H1 (cell line): ENCODE data around the gene CASKIN2. TPM values are rescaled to one million over a fixed set of nuclear protein-coding genes. Genes with fewer than 3 reads are reported as not detected.

Source experiments
- CTCF ChIA-PET: fragments of 300-600 bp; sonication (Branson Sonifier 250); formaldehyde crosslinking; loops from one replicate; lab custom pipeline; 2021; ENCODE audit not compliant: partially characterized antibody; lab: Charles Lee
- POLR2A ChIA-PET: fragments of 300-600 bp; sonication (Branson Sonifier 250); formaldehyde crosslinking; loops from one replicate; lab custom pipeline; 2021; ENCODE audit warnings: inconsistent platforms; ENCODE audit not compliant: partially characterized antibody; lab: Charles Lee
- DNase-seq, 2 experiments: peaks; one replicate each; pipeline versions ENCODE4 v3.0.0 to v3.0.0-alpha.2; 2010 to 2022; ENCODE audit warnings: low spot score in 2 of 2, low read depth in 1 of 2, mixed read lengths in 1 of 2
- FAIRE-seq: peaks from 2 replicates; lab custom pipeline; 2011; peaks lifted over from hg19 to GRCh38; lab: Jason Lieb, UNC
- H2AFZ ChIP-seq: 2 replicates; pipeline ENCODE4 v1.8.1; 2012; ENCODE audit warnings: low read length, inconsistent platforms
- H2AK5ac ChIP-seq: 2 replicates; pipeline ENCODE4 v1.6.1; 2013; ENCODE audit warnings: low read depth, low read length
- H2BK120ac ChIP-seq: replicated peaks from 2 replicates; pipeline ENCODE3; 2013; ENCODE audit warnings: low read depth, low read length, inconsistent platforms
- H2BK12ac ChIP-seq: 2 replicates; pipeline ENCODE4 v1.6.1; 2013; ENCODE audit warnings: low read depth, low read length
- H2BK15ac ChIP-seq: 2 replicates; pipeline ENCODE4 v1.6.1; 2013; ENCODE audit warnings: low read length
- H2BK20ac ChIP-seq: 2 replicates; pipeline ENCODE4 v1.6.1; 2013; ENCODE audit warnings: low read length
- H2BK5ac ChIP-seq: 2 replicates; pipeline ENCODE4 v1.6.1; 2013; ENCODE audit warnings: low read depth, low read length
- H3K14ac ChIP-seq: 2 replicates; pipeline ENCODE4 v1.6.1; 2013; ENCODE audit warnings: inconsistent platforms; ENCODE audit not compliant: insufficient read length
- H3K18ac ChIP-seq: 2 replicates; pipeline ENCODE4 v1.6.1; 2013; ENCODE audit warnings: low read length; ENCODE audit errors: extremely low read depth
- H3K23ac ChIP-seq: 2 replicates; pipeline ENCODE4 v1.6.1; 2013; ENCODE audit warnings: inconsistent platforms; ENCODE audit not compliant: insufficient read length
- H3K23me2 ChIP-seq: 2 replicates; pipeline ENCODE4 v1.6.1; 2013; ENCODE audit warnings: low read depth, low read length
- H3K27ac ChIP-seq: 2 replicates; pipeline ENCODE4 v1.6.1; 2011; ENCODE audit warnings: low read depth, low read length, inconsistent platforms
- H3K27me3 ChIP-seq, 4 experiments: replicated peaks in 1 of 4; 1 replicate in 1 of 4; 2 replicates in 3 of 4; pipeline versions ENCODE4 v1.6.1 to v1.8.1; 2011 to 2013; ENCODE audit warnings: low read length in 3 of 4, mild to moderate bottlenecking in 3 of 4, inconsistent platforms in 2 of 4, mixed read lengths in 2 of 4, moderate library complexity in 1 of 4; ENCODE audit not compliant: control insufficient read depth in 3 of 4, insufficient read depth in 3 of 4; ENCODE audit errors: extremely low read depth in 1 of 4
- H3K36me3 ChIP-seq, 4 experiments: 2 replicates each; pipeline versions ENCODE4 v1.6.1 to v1.8.1; 2011 to 2013; ENCODE audit warnings: mild to moderate bottlenecking in 4 of 4, low read length in 3 of 4, moderate library complexity in 2 of 4, control low read depth in 1 of 4, inconsistent platforms in 1 of 4; ENCODE audit not compliant: insufficient read depth in 4 of 4, control insufficient read depth in 2 of 4
- H3K4ac ChIP-seq: replicated peaks from 2 replicates; pipeline ENCODE3; 2013; ENCODE audit warnings: low read length, low read depth, mixed read lengths, inconsistent platforms; ENCODE audit not compliant: insufficient read length
- H3K4me1 ChIP-seq, 4 experiments: replicated peaks in 1 of 4; 1 replicate in 1 of 4; 2 replicates in 3 of 4; pipeline versions ENCODE4 v1.6.1 to v1.8.1; 2011 to 2013; ENCODE audit warnings: low read length in 3 of 4, inconsistent platforms in 2 of 4, mixed read lengths in 1 of 4; ENCODE audit not compliant: insufficient read depth in 4 of 4, control insufficient read depth in 3 of 4
- H3K4me2 ChIP-seq, 2 experiments: 2 replicates each; pipeline versions ENCODE4 v1.6.1 to v1.8.1; 2011 to 2013; ENCODE audit warnings: low read depth in 2 of 2, low read length in 2 of 2, control low read depth in 1 of 2, inconsistent platforms in 1 of 2, mild to moderate bottlenecking in 1 of 2; ENCODE audit not compliant: insufficient read depth in 1 of 2
- H3K4me3 ChIP-seq, 4 experiments: fragments of 200-600, 300-600 bp in 1 of 4; sonication (generic), shearing (Covaris generic), sonication (Bioruptor Twin) in 1 of 4; 2 replicates each; pipeline versions ENCODE4 v1.5.1 to v1.8.1; 2011 to 2016; ENCODE audit warnings: low read length in 4 of 4, low read depth in 3 of 4, control low read depth in 2 of 4, inconsistent platforms in 2 of 4, mild to moderate bottlenecking in 2 of 4, mixed read lengths in 1 of 4, moderate library complexity in 1 of 4; ENCODE audit not compliant: insufficient read depth in 2 of 4; ENCODE audit errors: extremely low read depth in 1 of 4
- H3K56ac ChIP-seq: replicated peaks from 2 replicates; pipeline ENCODE3; 2013; ENCODE audit warnings: low read depth, mild to moderate bottlenecking, mixed read lengths, low read length, inconsistent platforms; ENCODE audit not compliant: insufficient read length
- H3K79me1 ChIP-seq: 2 replicates; pipeline ENCODE4 v1.6.1; 2013; ENCODE audit warnings: low read depth, low read length, control low read depth
- H3K79me2 ChIP-seq, 2 experiments: 2 replicates each; pipeline versions ENCODE4 v1.6.1 to v1.8.1; 2012 to 2013; ENCODE audit warnings: low read length in 2 of 2, mild to moderate bottlenecking in 2 of 2, inconsistent platforms in 1 of 2; ENCODE audit not compliant: insufficient read depth in 2 of 2, control insufficient read depth in 1 of 2
- H3K9ac ChIP-seq, 4 experiments: replicated peaks in 1 of 4; 1 replicate in 1 of 4; 2 replicates in 3 of 4; pipeline versions ENCODE4 v1.6.1 to v1.8.1; 2011 to 2013; ENCODE audit warnings: low read depth in 3 of 4, low read length in 3 of 4, control low read depth in 2 of 4, mild to moderate bottlenecking in 2 of 4, moderate library complexity in 2 of 4, inconsistent platforms in 1 of 4; ENCODE audit errors: extremely low read depth in 1 of 4
- H3K9me3 ChIP-seq, 2 experiments: 2 replicates each; pipeline versions ENCODE4 v1.6.1 to v1.8.1; 2012 to 2013; ENCODE audit warnings: mild to moderate bottlenecking in 2 of 2, moderate library complexity in 2 of 2, control low read depth in 1 of 2, inconsistent platforms in 1 of 2, low read depth in 1 of 2, low read length in 1 of 2, mixed read lengths in 1 of 2; ENCODE audit not compliant: insufficient read depth in 2 of 2
- H4K20me1 ChIP-seq, 2 experiments: replicated peaks in 1 of 2; 2 replicates each; pipeline versions ENCODE3 to v1.8.1; 2011 to 2013; ENCODE audit warnings: inconsistent platforms in 2 of 2, low read length in 2 of 2, mild to moderate bottlenecking in 1 of 2; ENCODE audit not compliant: insufficient read depth in 2 of 2, control insufficient read depth in 1 of 2
- H4K5ac ChIP-seq: 2 replicates; pipeline ENCODE4 v1.6.1; 2013; ENCODE audit warnings: low read length, low read depth, mixed read lengths, inconsistent platforms; ENCODE audit not compliant: insufficient read length
- H4K8ac ChIP-seq: 2 replicates; pipeline ENCODE4 v1.8.0; 2013; ENCODE audit warnings: mild to moderate bottlenecking, moderate library complexity, low read length, inconsistent platforms; ENCODE audit not compliant: insufficient read depth; ENCODE audit errors: extremely low read depth
- H4K91ac ChIP-seq: replicated peaks from 2 replicates; pipeline ENCODE3; 2013; ENCODE audit warnings: low read length, mixed read lengths, inconsistent platforms; ENCODE audit not compliant: insufficient read length
- RBBP5 ChIP-seq: IDR thresholded peaks from 2 replicates; pipeline ENCODE4 v1.7.1; 2012; ENCODE audit warnings: low read depth, mild to moderate bottlenecking, inconsistent platforms, low read length, moderate library complexity, borderline replicate concordance
- WGBS, 2 experiments: shearing (Covaris generic) in 1 of 2; methylation state at CpG; one replicate each; pipeline versions ENCODE4 v1.1.6 to v1.1.7; 2013 to 2015; ENCODE audit warnings: low lambda C conversion rate in 2 of 2, mixed read lengths in 2 of 2, inconsistent platforms in 1 of 2, low coverage in 1 of 2, missing lambda C conversion rate in 1 of 2; ENCODE audit not compliant: insufficient replicate concordance in 2 of 2, insufficient coverage in 1 of 2, insufficient read length in 1 of 2; ENCODE audit errors: extremely low coverage in 1 of 2, missing lambda C conversion rate in 1 of 2; 5-methylcytosine and 5-hydroxymethylcytosine counted together
- polyA plus RNA-seq, 7 experiments: library from polyadenylated mRNA; depleted of rRNA in 3 of 7; stranded (reverse) in 5 of 7; unstranded in 2 of 7; fragments of >200 nt in 5 of 7; fragments of 200-250 nt in 2 of 7; gene quantifications; 1 replicate in 5 of 7; 2 replicates in 1 of 7; 4 replicates in 1 of 7; pipeline versions ENCODE4 v1.2.1 to v1.2.3, GENCODE V29; 2011 to 2013; ENCODE audit warnings: missing spikeins in 2 of 7, mixed read lengths in 2 of 7
- total RNA-seq: library from RNA; stranded (reverse); fragmentation: NEBNext Ultra II Directional; extraction: Animal tissue kit (Norgen Biotek cat#: 25700); gene quantifications from 2 replicates; pipeline ENCODE4 v1.2.1, GENCODE V29; 2021

CASKIN2 gene
- total and polyA plus RNA-seq, 2 of the 8 experiments (the other 6 are each of a cell fraction or from before 2014, with no cell fraction given), result 6.7 to 32.3 TPM

GRCh38 chr17:75471207-75471606 is 44.1 kb downstream of the CASKIN2 start:
- Histone ChIP-seq H3K27me3 (no peaks in the 10 kb centered on the region), H4K8ac (no peak overlapping the region), H3K9me3 (no peaks in the 10 kb centered on the region), H3K23ac (no peak overlapping the region), H3K23me2 (no peaks in the 10 kb centered on the region), H2BK20ac (no peak overlapping the region), H4K20me1 (peaks cover 0 to 2% of the 10 kb centered on the region in 2 experiments), H3K4me3 (no peak overlapping the region), H3K9ac (no peak overlapping the region), H3K14ac (no peak overlapping the region), H3K56ac (no peak overlapping the region), H3K79me2 (peaks cover 0 to under 1% of the 10 kb centered on the region in 2 experiments; a peak in 1 of 4 replicates), H3K27ac (no peak overlapping the region), H3K4ac (no peak overlapping the region), H3K4me1 (no peaks in the 10 kb centered on the region), H4K5ac (no peak overlapping the region)
- CTCF ChIA-PET, result interaction anchor here (0.7 to 2.1 kb wide), 2 partner anchors 32 to 52 kb away, joined by 3 to 6 read pairs; no protein-coding TSS in a partner anchor
- no peak for FAIRE-seq
- 92% methylated on average over 5 of the region's 6 CpGs; no CpG with 5 or more reads in 1 of the 2 experiments for WGBS, 2 experiments
- TF ChIP-seq RBBP5, result no peak
- TF ChIP-seq, all 59 proteins: peak for 0
- Histone ChIP-seq H3K4me2 (no peak overlapping the region), H2BK5ac (no peak overlapping the region), H4K91ac (no peak overlapping the region), H2BK12ac (no peak overlapping the region), H2AFZ (no peak overlapping the region), H3K18ac (no peak overlapping the region), H3K79me1 (peaks cover 4% of the 10 kb centered on the region; the same call in 1 of the 2 replicates), H2AK5ac (no peak overlapping the region), H3K36me3 (peaks cover 0 to 10% (median 4%) of the 10 kb centered on the region in 4 experiments; a peak in 5 of 8 replicates), H2BK15ac (no peak overlapping the region), H2BK120ac (no peak overlapping the region)
- POLR2A ChIA-PET, result interaction anchor here (0.7 kb wide), 1 partner anchor 304 kb away, joined by 4 read pairs; no protein-coding TSS in a partner anchor
- DNase-seq, result no peak
